HepG2 (cell line): ENCODE data around the gene SPATA32. TPM values are rescaled to one million over a fixed set of nuclear protein-coding genes. Genes with fewer than 3 reads are reported as not detected.

Source experiments
- ATAC-seq: fragments of 200-7000 bp; cut with Tn5 transposase; 3 replicates; pipeline ENCODE4 v1.9.1; 2020; ENCODE audit warnings: mild to moderate bottlenecking, moderate library complexity
- BruUV-seq: library from RNA; stranded (reverse); fragments of 400-500 nt; replicated peaks from 2 replicates; lab custom pipeline; 2021; lab: Mats Ljungman, UMichigan
- CTCF ChIA-PET: fragments of 300-600 bp; formaldehyde crosslinking; extraction: SDS; loops from one replicate; lab custom pipeline; 2021; ENCODE audit warnings: low total read pairs, inconsistent platforms, low intra/inter-chr PET ratio; lab: Yijun Ruan, JAX
- POLR2A ChIA-PET: fragments of 350-600 bp; sonication (Branson Sonifier 250); formaldehyde crosslinking; loops from one replicate; lab custom pipeline; 2020; ENCODE audit warnings: antibody characterized with exemption, inconsistent platforms; lab: Yijun Ruan, JAX
- DNase-seq: peaks from one replicate; pipeline ENCODE4 v3.0.0-alpha.2; 2015; ENCODE audit warnings: low spot score
- FAIRE-seq: peaks from 3 replicates; lab custom pipeline; 2011; peaks lifted over from hg19 to GRCh38; lab: Jason Lieb, UNC
- H2AFZ ChIP-seq: one replicate; pipeline ENCODE4 v1.6.1; 2011; ENCODE audit warnings: low read length, inconsistent platforms
- H3K27ac ChIP-seq: fragments of 300-600 bp; 3 replicates; pipeline ENCODE4 v1.8.0; 2011; ENCODE audit warnings: mixed run types, mild to moderate bottlenecking, mixed read lengths, low read length, inconsistent platforms; ENCODE audit not compliant: insufficient read depth; ENCODE audit errors: extremely low read length
- H3K27me3 ChIP-seq, 2 experiments: fragments of 200-600 bp in 1 of 2; 2 replicates in 1 of 2; 3 replicates in 1 of 2; pipeline versions ENCODE4 v1.6.0 to v1.8.0; 2011; ENCODE audit warnings: low read length in 2 of 2, mild to moderate bottlenecking in 2 of 2, moderate library complexity in 2 of 2, inconsistent platforms in 1 of 2; ENCODE audit not compliant: insufficient read depth in 2 of 2, control insufficient read depth in 1 of 2
- H3K36me3 ChIP-seq, 2 experiments: fragments of 200-600 bp in 1 of 2; replicated peaks in 1 of 2; 2 replicates in 1 of 2; 3 replicates in 1 of 2; pipeline versions ENCODE4 v1.5.1 to v1.8.0; 2011; ENCODE audit warnings: low read length in 2 of 2, inconsistent platforms in 1 of 2; ENCODE audit not compliant: insufficient read depth in 2 of 2, control insufficient read depth in 1 of 2
- H3K4me1 ChIP-seq: 2 replicates; pipeline ENCODE4 v1.5.1; 2012; ENCODE audit warnings: low read length, inconsistent platforms; ENCODE audit not compliant: insufficient read depth
- H3K4me2 ChIP-seq: 2 replicates; pipeline ENCODE4 v1.6.0; 2011; ENCODE audit warnings: low read depth, low read length, inconsistent platforms
- H3K4me3 ChIP-seq, 3 experiments: fragments of 200-600 bp in 1 of 3; sonication (generic), shearing (Covaris generic) in 1 of 3; replicated peaks in 1 of 3; 2 replicates each; pipeline ENCODE4 v1.5.1; 2011 to 2016; ENCODE audit warnings: low read length in 3 of 3, inconsistent platforms in 2 of 3, low read depth in 2 of 3, mild to moderate bottlenecking in 2 of 3, control low read depth in 1 of 3, mixed read lengths in 1 of 3; ENCODE audit not compliant: insufficient read depth in 1 of 3
- H3K79me2 ChIP-seq: one replicate; pipeline ENCODE4 v1.6.1; 2011; ENCODE audit warnings: low read length, inconsistent platforms; ENCODE audit not compliant: insufficient read depth
- H3K9ac ChIP-seq: 2 replicates; pipeline ENCODE4 v1.6.0; 2011; ENCODE audit warnings: mild to moderate bottlenecking, low read depth, low read length, inconsistent platforms; ENCODE audit not compliant: insufficient read depth
- H3K9me3 ChIP-seq: 2 replicates; pipeline ENCODE4 v1.5.1; 2012; ENCODE audit warnings: mild to moderate bottlenecking, low read length
- H4K20me1 ChIP-seq: 2 replicates; pipeline ENCODE4 v1.6.0; 2011; ENCODE audit warnings: inconsistent platforms, mild to moderate bottlenecking, low read length, moderate library complexity; ENCODE audit not compliant: insufficient read depth
- FOXC1 ChIP-seq: sonication (generic); formaldehyde crosslinking; IDR thresholded peaks from 2 replicates; pipeline ENCODE4 v1.8.0; 2022; ENCODE audit warnings: mild to moderate bottlenecking, missing genetic modification reagents, borderline replicate concordance
- MYC ChIP-seq: sonication (generic); formaldehyde crosslinking; IDR thresholded peaks from 2 replicates; pipeline ENCODE4 v1.9.0; 2021; ENCODE audit warnings: missing genetic modification reagents, borderline replicate concordance
- WGBS: methylation state at CpG from one replicate; pipeline ENCODE4 v1.1.6; 2017; ENCODE audit warnings: low lambda C conversion rate; 5-methylcytosine and 5-hydroxymethylcytosine counted together
- in situ Hi-C: cut with HindIII; loops from 2 replicates; pipeline ENCODE4 v1.10.0; 2017; ENCODE audit warnings: low pct_unique_long_range_greater_than_20kb; ENCODE audit not compliant: extremely low pct_ligation_motif_present
- intact Hi-C: fragments of 100-400 bp; cut with micrococcal nuclease; formaldehyde crosslinking; loops from one replicate; pipeline ENCODE4 v1.10.0; 2022; ENCODE audit not compliant: unreplicated experiment
- polyA plus RNA-seq, 8 experiments: library from polyadenylated mRNA; depleted of rRNA in 3 of 8; stranded (reverse) in 7 of 8; unstranded in 1 of 8; fragments of >200 nt; fragmentation: Illumina TruSeq in 4 of 8; extraction: Trizol in 4 of 8; gene quantifications; 2 replicates each; pipeline versions ENCODE4 v1.2.1 to v1.2.3, GENCODE V29; 2011 to 2016; ENCODE audit warnings: low read depth in 4 of 8, missing spikeins in 1 of 8, mixed read lengths in 1 of 8; ENCODE audit not compliant: insufficient read depth in 1 of 8
- total RNA-seq, 5 experiments: library from RNA; depleted of rRNA; stranded (reverse); fragments of >200 nt; fragmentation: Illumina TruSeq; extraction: Trizol; gene quantifications; 2 replicates each; pipeline ENCODE4 v1.2.3, GENCODE V29; 2016; ENCODE audit warnings: low read depth in 1 of 5
- TF ChIP-seq, protein P1 (sequence below), 2 experiments: fragments of 450-650 bp in 1 of 2; sonication (generic) in 1 of 2; formaldehyde crosslinking; IDR thresholded peaks; 2 replicates each; pipeline versions ENCODE4 v1.5.0 to v1.8.0; 2020 to 2022; ENCODE audit warnings: mild to moderate bottlenecking in 1 of 2, missing genetic modification reagents in 1 of 2
- TF ChIP-seq, protein P2 (sequence below), 2 experiments: fragments of 450-650 bp in 1 of 2; sonication (generic) in 1 of 2; formaldehyde crosslinking in 1 of 2; IDR thresholded peaks; 2 replicates each; pipeline versions ENCODE4 v1.6.1 to v1.8.0; 2016 to 2022; ENCODE audit warnings: antibody characterized with exemption in 1 of 2, mild to moderate bottlenecking in 1 of 2, missing genetic modification reagents in 1 of 2
- TF ChIP-seq, protein P3 (sequence below): sonication (generic); formaldehyde crosslinking; IDR thresholded peaks from 2 replicates; pipeline ENCODE4 v1.4.0; 2020; ENCODE audit warnings: missing genetic modification reagents

Gene SPATA32
- total and polyA plus RNA-seq, 2 of the 13 experiments (the other 11 are each of a cell fraction or from before 2014, with no cell fraction given): not detected

DNA sequence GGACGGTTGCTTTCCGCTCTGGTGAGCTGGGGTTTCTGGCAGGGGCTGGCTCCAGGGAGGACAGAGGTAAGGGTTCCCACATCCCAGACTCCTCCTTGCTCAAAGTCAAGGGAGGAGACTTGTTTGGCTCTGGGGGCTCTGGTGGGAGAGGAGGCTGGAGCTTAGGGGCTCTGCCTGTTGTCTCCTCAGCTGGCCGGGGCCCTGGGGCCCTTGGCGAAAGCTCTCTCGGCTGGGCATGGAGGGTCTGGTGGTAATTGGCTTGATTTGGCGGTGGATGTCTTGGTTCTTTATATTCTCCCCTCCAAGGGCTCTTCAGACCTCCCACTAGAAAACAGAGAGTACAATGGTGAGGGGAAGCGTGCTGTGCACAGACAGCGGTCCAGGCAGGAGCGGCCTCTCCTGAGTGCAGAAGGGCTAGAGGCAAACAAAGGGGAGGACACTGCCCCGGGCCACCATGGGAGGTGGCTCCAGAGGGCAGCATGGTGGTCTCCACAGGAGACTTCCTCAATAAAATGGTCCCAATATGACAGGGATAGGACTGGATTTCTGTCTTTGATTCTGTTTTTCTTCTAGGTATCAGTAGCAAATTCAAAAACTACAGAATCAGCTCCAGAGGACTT, 5.7 kb upstream of the SPATA32 start:
- POLR2A ChIA-PET: interaction anchor here (1.0 kb wide), 1 partner anchor 49 kb away, joined by 3 read pairs; the partner anchor contains the start of gene MAP3K14
- in situ Hi-C loops: no loop called here
- no peak overlapping the region for H3K4me3 ChIP-seq

More for the DNA sequence above, 5.7 kb upstream of the SPATA32 start:
- no peaks in the 10 kb centered on the region for H3K79me2 ChIP-seq
- ATAC-seq: no peak
- H3K27me3 ChIP-seq: no peaks in the 10 kb centered on the region
- 0 out of 2 replicates have a peak, but pooled peaks cover 9% of the 10 kb centered on the region for H3K4me1 ChIP-seq
- no peak overlapping the region for H3K4me2 ChIP-seq
- 95% methylated on average over 10 of the region's 10 CpGs for WGBS
- H4K20me1 ChIP-seq: no peaks in the 10 kb centered on the region
- BruUV-seq: no TSS peak
- H3K9ac ChIP-seq: no peak overlapping the region
- no peak overlapping the region for H2AFZ ChIP-seq
- peaks cover 32 to 56% of the 10 kb centered on the region in 2 experiments; a peak in 4 of 5 replicates for H3K36me3 ChIP-seq
- intact Hi-C loops: no loop called here
- DNase-seq: no peak
- no peaks in the 10 kb centered on the region for H3K9me3 ChIP-seq
- no peak for FAIRE-seq
- TF ChIP-seq, protein P1, sequence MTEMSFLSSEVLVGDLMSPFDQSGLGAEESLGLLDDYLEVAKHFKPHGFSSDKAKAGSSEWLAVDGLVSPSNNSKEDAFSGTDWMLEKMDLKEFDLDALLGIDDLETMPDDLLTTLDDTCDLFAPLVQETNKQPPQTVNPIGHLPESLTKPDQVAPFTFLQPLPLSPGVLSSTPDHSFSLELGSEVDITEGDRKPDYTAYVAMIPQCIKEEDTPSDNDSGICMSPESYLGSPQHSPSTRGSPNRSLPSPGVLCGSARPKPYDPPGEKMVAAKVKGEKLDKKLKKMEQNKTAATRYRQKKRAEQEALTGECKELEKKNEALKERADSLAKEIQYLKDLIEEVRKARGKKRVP (CRISPR knock-in tag; IDR thresholded peaks at IDR 0.05): no peak
- TF ChIP-seq, protein P2, sequence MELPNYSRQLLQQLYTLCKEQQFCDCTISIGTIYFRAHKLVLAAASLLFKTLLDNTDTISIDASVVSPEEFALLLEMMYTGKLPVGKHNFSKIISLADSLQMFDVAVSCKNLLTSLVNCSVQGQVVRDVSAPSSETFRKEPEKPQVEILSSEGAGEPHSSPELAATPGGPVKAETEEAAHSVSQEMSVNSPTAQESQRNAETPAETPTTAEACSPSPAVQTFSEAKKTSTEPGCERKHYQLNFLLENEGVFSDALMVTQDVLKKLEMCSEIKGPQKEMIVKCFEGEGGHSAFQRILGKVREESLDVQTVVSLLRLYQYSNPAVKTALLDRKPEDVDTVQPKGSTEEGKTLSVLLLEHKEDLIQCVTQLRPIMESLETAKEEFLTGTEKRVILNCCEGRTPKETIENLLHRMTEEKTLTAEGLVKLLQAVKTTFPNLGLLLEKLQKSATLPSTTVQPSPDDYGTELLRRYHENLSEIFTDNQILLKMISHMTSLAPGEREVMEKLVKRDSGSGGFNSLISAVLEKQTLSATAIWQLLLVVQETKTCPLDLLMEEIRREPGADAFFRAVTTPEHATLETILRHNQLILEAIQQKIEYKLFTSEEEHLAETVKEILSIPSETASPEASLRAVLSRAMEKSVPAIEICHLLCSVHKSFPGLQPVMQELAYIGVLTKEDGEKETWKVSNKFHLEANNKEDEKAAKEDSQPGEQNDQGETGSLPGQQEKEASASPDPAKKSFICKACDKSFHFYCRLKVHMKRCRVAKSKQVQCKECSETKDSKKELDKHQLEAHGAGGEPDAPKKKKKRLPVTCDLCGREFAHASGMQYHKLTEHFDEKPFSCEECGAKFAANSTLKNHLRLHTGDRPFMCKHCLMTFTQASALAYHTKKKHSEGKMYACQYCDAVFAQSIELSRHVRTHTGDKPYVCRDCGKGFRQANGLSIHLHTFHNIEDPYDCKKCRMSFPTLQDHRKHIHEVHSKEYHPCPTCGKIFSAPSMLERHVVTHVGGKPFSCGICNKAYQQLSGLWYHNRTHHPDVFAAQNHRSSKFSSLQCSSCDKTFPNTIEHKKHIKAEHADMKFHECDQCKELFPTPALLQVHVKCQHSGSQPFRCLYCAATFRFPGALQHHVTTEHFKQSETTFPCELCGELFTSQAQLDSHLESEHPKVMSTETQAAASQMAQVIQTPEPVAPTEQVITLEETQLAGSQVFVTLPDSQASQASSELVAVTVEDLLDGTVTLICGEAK (IDR thresholded peaks at IDR 0.05): no peak
- TF ChIP-seq, protein P2 (CRISPR knock-in tag; IDR thresholded peaks at IDR 0.05): no peak
- TF ChIP-seq, protein P3, sequence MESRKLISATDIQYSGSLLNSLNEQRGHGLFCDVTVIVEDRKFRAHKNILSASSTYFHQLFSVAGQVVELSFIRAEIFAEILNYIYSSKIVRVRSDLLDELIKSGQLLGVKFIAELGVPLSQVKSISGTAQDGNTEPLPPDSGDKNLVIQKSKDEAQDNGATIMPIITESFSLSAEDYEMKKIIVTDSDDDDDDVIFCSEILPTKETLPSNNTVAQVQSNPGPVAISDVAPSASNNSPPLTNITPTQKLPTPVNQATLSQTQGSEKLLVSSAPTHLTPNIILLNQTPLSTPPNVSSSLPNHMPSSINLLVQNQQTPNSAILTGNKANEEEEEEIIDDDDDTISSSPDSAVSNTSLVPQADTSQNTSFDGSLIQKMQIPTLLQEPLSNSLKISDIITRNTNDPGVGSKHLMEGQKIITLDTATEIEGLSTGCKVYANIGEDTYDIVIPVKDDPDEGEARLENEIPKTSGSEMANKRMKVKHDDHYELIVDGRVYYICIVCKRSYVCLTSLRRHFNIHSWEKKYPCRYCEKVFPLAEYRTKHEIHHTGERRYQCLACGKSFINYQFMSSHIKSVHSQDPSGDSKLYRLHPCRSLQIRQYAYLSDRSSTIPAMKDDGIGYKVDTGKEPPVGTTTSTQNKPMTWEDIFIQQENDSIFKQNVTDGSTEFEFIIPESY (CRISPR knock-in tag): no peak
- TF ChIP-seq FOXC1 (CRISPR knock-in tag): no peak
- TF ChIP-seq MYC (CRISPR knock-in tag): no peak
- CTCF ChIA-PET: no interaction called here
- no peak overlapping the region for H3K27ac ChIP-seq
